Measurements from ENCODE around the gene ANGEL2. TPM values are rescaled to one million over a fixed set of nuclear protein-coding genes. Genes with fewer than 3 reads are reported as not detected.

ANGEL2 gene
- total RNA-seq, 2 donors from 2014 or later: 16.9 to 21.6 TPM

DNA sequence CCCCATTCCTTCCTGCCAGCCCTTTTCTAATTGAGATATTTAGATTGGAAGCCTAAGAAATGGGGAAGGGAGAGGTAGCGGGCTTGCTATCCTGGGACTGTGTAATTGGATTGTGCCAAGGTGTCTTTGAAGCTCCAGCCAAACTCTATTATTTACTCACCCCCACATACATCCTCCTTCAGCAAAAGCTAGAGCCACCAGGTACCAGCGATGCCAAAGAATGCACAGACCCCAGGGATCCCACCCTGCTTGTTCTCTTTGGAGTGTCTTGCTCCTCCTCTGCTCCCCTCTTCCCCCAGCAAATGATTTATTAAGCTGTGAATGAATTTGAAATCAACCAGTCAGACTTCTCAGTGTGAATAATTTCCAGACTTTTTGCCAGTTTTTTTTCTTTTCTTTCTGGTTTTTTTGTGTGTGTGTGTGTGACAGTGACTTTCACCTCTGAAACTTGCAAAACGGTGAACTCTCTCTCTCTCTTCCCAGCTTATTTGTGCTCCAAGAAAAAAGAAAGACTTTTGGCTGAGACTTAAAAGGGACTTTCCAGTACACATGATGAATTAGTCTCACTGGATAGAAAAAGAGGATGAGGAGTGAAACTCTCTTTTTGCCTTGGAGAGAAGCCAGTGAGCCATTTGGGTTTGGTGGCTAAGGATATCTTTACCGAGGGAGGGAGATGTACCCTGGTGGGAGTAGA is 63.6 kb downstream of the ANGEL2 start:
- H3K27me3 ChIP-seq: no peaks in the 10 kb centered on the region
- H3K27ac ChIP-seq: no peak overlapping the region
- peaks cover 0 to 15% of the 10 kb centered on the region in 2 donors for H3K4me1 ChIP-seq
- H3K9me3 ChIP-seq: no peaks in the 10 kb centered on the region
- TF ChIP-seq, protein P1, sequence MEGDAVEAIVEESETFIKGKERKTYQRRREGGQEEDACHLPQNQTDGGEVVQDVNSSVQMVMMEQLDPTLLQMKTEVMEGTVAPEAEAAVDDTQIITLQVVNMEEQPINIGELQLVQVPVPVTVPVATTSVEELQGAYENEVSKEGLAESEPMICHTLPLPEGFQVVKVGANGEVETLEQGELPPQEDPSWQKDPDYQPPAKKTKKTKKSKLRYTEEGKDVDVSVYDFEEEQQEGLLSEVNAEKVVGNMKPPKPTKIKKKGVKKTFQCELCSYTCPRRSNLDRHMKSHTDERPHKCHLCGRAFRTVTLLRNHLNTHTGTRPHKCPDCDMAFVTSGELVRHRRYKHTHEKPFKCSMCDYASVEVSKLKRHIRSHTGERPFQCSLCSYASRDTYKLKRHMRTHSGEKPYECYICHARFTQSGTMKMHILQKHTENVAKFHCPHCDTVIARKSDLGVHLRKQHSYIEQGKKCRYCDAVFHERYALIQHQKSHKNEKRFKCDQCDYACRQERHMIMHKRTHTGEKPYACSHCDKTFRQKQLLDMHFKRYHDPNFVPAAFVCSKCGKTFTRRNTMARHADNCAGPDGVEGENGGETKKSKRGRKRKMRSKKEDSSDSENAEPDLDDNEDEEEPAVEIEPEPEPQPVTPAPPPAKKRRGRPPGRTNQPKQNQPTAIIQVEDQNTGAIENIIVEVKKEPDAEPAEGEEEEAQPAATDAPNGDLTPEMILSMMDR (IDR thresholded peaks at IDR 0.05): no peak
- no peaks in the 10 kb centered on the region for H3K36me3 ChIP-seq
- peak overlapping the region; percentile 51 to 55 for H3K4me3 ChIP-seq
- DNase-seq (ENCODE audit: low spot score): no peak

DNA sequence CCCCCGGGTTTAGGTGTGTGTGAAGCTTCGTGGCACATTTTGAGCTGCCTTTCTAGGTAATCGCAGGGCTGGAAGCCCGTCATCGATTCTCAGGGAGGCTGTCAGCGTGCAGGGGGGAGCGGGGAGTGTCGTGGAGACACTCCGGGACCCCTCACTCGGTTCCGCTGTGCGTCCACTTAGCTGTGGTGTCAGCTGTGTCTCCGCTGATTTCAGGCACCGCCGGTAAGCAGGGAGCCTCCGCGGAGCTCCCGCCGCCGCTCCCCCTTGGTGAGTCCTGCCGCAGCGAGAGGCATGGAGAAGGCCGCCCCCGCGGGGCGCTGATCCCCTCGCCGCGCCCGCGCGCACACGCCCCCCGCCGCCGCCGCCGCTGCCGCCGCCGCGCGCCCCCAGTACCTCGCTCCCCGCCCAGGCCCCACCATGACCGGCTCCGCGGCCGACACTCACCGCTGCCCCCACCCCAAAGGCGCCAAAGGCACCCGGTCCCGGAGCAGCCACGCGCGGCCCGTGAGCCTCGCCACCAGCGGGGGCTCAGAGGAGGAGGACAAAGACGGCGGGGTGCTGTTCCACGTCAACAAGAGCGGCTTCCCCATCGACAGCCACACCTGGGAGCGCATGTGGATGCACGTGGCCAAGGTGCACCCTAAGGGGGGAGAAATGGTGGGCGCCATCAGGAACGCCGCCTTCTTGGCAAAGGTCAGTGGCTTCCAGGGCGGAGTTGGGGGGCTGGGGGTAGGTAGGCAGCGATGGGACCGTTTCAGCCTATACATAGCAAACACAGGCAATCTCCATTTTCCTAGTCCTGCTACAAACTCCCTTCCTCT is 64.3 kb downstream of the ANGEL2 start:
- no peaks in the 10 kb centered on the region for H3K36me3 ChIP-seq
- TF ChIP-seq, protein P1 (IDR thresholded peaks at IDR 0.05): no peak
- no peaks in the 10 kb centered on the region for H3K9me3 ChIP-seq
- no peaks in the 10 kb centered on the region for H3K27me3 ChIP-seq
- H3K4me1 ChIP-seq: peaks cover 0 to 15% of the 10 kb centered on the region in 2 donors
- H3K27ac ChIP-seq: peak overlapping the region in 1 of 2 donors; percentile 15
- peak overlapping the region; percentile 51 to 55 for H3K4me3 ChIP-seq
- DNase-seq (ENCODE audit: low spot score): no peak

DNA sequence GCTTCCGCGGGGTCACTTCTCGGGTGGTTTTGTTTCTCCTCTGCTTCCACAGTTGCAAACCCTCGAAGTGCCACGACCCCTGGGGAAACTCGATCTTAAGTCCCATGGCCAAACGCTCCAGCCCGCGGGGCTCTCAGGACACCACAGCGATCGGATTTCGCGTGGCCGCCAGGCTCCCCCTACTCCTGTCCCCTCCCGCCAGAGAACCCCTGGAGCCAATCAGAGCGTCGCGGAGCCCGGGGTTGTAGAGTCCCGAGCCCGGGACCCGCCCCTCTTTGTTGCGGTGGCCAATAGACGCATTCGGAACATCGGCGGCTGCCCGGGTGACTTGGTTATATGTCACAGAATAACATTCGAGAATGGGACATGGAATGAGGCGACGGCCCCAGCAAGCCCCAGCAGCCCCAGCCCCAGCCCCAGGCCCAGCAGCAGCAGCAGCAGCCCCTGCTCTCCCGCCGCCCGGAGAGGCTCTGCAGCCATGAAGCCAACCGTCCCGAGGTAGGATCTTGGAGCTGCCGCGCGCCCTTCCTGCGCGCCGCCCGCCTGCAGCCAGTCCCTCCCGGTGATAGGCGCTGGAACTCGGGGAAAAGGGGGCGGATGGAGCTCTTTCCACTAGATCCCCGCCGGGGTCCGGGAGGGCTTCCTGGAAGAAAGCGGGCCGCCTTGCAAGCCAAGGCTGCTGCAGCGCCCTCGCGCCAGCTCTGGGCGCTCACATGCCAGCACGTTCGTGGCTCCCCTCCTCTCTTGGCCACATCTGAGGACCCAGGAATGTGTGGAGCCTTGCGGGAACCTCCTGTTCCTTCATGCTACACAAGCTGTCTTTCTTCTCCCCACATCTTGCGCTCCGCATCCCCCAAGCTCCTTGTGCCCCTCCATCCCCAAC is 65.2 kb downstream of the ANGEL2 start, which contains the start of gene VASH2:
VASH2 (plus strand) TSS at position 299 of the 883 bp plus-strand sequence. CDS start 1,002 bp downstream, outside the sequence.
- H3K27me3 ChIP-seq: no peaks in the 10 kb centered on the region
- H3K27ac ChIP-seq: peak within 1 kb of the TSS in 1 of 2 donors; percentile 15
- peak within 1 kb of the TSS; percentile 51 to 55 for H3K4me3 ChIP-seq
- DNase-seq (ENCODE audit: low spot score): peak; percentile 89
- H3K4me1 ChIP-seq: peaks cover 0 to 15% of the 10 kb centered on the region in 2 donors
- no peaks in the 10 kb centered on the region for H3K36me3 ChIP-seq
- H3K9me3 ChIP-seq: no peaks in the 10 kb centered on the region
- TF ChIP-seq, protein P1 (IDR thresholded peaks at IDR 0.05): no peak

DNA sequence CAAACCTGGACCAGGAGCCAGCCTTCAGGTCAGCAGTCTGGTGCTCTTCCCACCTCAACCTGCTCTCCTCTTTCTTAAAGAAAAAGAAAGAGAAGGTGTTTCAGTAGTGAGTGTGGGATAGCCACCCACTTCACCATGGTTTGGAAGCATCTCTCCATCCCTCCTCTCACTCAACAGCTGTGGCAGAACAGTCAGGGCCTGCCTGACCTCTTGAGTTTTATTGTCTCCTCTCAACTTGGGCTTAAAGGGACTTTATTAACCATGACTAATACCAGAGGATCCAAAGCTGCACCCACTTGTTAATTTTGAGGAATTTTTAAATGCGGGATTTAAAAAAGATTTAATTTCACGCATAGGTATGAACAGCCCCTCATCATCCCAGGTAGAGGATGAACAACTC is 65.9 kb downstream of the ANGEL2 start:
- Histone ChIP-seq H3K4me1 (peaks cover 0 to 15% of the 10 kb centered on the region in 2 donors), H3K9me3 (no peaks in the 10 kb centered on the region), H3K27ac (no peak overlapping the region), H3K36me3 (no peaks in the 10 kb centered on the region), H3K4me3 (peak overlapping the region; percentile 51 to 55), H3K27me3 (no peaks in the 10 kb centered on the region)
- TF ChIP-seq, protein P1 (IDR thresholded peaks at IDR 0.05): no peak
- DNase-seq (ENCODE audit: low spot score): no peak

DNA sequence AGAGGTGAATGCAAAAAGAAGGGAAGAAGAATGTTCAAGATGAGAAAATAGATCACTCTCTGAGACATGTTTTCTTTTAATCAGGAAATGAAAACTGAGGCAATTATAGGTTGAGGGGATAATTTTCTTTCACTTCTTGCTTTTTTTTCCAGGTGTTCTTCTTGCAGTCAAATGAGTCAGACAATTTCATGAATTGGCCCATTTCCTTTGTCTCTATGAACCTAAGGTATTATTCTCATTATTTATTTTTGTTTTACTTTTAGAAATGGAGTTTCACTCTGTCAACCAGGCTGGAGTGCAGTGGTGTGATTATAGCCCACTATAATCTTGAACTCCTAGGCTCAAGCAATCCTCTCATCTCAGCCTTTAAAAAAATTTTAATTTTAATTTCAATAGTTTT is 68.8 kb downstream of the ANGEL2 start:
- Histone ChIP-seq H3K4me3 (no peak overlapping the region), H3K27ac (no peak overlapping the region), H3K27me3 (no peaks in the 10 kb centered on the region), H3K9me3 (no peaks in the 10 kb centered on the region), H3K4me1 (peaks cover 0 to 13% of the 10 kb centered on the region in 2 donors), H3K36me3 (no peaks in the 10 kb centered on the region)
- TF ChIP-seq, protein P1 (IDR thresholded peaks at IDR 0.05): no peak
- no peak for DNase-seq (ENCODE audit: low spot score)
